ENCODE data around the gene SF3A2.

GRCh38 chr19:2194513-2195078, 42.0 kb upstream of the SF3A2 start:
- TF ChIP-seq EZH2 (IDR thresholded peaks at IDR 0.05; ENCODE audit: borderline replicate concordance, insufficient read depth, low read depth, low read length, poor library complexity, severe bottlenecking): no peak
- TF ChIP-seq, protein P1, sequence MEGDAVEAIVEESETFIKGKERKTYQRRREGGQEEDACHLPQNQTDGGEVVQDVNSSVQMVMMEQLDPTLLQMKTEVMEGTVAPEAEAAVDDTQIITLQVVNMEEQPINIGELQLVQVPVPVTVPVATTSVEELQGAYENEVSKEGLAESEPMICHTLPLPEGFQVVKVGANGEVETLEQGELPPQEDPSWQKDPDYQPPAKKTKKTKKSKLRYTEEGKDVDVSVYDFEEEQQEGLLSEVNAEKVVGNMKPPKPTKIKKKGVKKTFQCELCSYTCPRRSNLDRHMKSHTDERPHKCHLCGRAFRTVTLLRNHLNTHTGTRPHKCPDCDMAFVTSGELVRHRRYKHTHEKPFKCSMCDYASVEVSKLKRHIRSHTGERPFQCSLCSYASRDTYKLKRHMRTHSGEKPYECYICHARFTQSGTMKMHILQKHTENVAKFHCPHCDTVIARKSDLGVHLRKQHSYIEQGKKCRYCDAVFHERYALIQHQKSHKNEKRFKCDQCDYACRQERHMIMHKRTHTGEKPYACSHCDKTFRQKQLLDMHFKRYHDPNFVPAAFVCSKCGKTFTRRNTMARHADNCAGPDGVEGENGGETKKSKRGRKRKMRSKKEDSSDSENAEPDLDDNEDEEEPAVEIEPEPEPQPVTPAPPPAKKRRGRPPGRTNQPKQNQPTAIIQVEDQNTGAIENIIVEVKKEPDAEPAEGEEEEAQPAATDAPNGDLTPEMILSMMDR (IDR thresholded peaks at IDR 0.05): no peak
